Heart left ventricle (tissue), 13 donors: Measurements from ENCODE around the gene CACNA1F.

Experiments
- POLR2A ChIP-seq, 2 donors: fragments of 450-650 bp; IDR thresholded peaks; one replicate each; pipeline ENCODE4 v1.6.1; 2017; ENCODE audit warnings: antibody characterized with exemption in 2 of 2, mild to moderate bottlenecking in 2 of 2, moderate library complexity in 2 of 2
- TF ChIP-seq, protein P1 (sequence below), 12 donors: fragments of 200-600 bp; sonication (generic) in 4 of 12; IDR thresholded peaks; one replicate each; pipeline versions ENCODE4 v1.5.0 to v1.8.0; 2018 to 2022; ENCODE audit warnings: antibody characterized with exemption in 12 of 12, mild to moderate bottlenecking in 5 of 12
- donor health status: ischemic (EF 13 %, LVEDD 7.1; RV severe dilation, severe dysfunction).
- donor health status: DM: no; HTN: yes; CAD: no.
- donor health status: DM: no; HTN: no; CAD: no.
- donor health status: ischemic (EF 25% LVEDD 6.9; RV normal size, moderate dysfunction).
- donor health status: ischemic (EF 25% LVEDD 5.7; RV mildly dilated, moderate dysfunction).
- donor health status: ischemic (EF 35%, LVEDD 5.7; RV mildly dilated, moderate dysfunction).
- donor health status: nonischemic (EF 11% LVEDD 7.7; RV severe dilation, severe dysfunction).
- donor health status: DM: yes; HTN: yes; CAD: no.
- donor health status: PGD.
- donor health status: ischemic (EF 29% LVEDD 5.4; RV normal size, mild dysfunction).
- donor health status: nonischemic (EF 23%, LVEDD 6.1; RV moderate dilation, normal function).

DNA sequence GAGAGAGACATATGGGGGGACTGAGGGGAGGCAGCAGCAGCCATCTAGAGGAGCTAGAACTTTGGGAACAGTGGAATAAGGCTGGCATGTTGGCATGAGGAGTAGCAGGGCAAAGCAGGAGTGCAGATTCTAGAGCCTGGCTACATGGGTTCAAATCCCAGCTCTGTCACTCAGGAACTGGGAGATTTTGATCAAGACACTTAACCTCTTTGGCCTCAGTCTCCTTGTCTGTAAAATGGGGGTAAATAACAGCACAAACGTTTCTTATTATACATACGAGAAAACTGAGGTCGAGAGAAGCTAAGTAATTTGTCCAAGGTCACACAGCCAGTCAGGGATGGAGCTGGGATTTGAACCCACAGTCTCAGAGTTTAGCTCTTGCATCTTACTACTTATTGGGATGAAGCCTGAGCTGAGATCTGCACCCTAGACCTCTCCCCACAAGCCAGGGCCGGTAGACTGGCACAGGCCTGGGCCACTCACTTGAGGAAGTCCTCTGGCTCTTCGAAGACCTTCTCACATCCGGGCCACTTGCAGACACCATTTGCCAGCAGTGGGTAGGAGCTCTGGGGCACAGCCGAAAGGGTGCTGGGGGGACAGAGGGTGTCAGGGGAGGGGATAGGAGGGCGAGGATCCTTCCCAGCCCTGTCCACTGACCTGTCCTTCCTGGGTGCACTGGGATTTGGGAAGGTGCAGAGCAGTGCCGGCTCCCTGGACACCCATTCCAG is 23.3 kb upstream of the CACNA1F start:
- TF ChIP-seq, protein P1, sequence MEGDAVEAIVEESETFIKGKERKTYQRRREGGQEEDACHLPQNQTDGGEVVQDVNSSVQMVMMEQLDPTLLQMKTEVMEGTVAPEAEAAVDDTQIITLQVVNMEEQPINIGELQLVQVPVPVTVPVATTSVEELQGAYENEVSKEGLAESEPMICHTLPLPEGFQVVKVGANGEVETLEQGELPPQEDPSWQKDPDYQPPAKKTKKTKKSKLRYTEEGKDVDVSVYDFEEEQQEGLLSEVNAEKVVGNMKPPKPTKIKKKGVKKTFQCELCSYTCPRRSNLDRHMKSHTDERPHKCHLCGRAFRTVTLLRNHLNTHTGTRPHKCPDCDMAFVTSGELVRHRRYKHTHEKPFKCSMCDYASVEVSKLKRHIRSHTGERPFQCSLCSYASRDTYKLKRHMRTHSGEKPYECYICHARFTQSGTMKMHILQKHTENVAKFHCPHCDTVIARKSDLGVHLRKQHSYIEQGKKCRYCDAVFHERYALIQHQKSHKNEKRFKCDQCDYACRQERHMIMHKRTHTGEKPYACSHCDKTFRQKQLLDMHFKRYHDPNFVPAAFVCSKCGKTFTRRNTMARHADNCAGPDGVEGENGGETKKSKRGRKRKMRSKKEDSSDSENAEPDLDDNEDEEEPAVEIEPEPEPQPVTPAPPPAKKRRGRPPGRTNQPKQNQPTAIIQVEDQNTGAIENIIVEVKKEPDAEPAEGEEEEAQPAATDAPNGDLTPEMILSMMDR (IDR thresholded peaks at IDR 0.05) = no peak
- no peak for TF ChIP-seq POLR2A (IDR thresholded peaks at IDR 0.05)
